IPS DF 6.9 (cell line): ENCODE measurements around the gene PBX1.

Experiments
- DNase-seq: peaks from one replicate; pipeline ENCODE4 v3.0.0-alpha.2; 2013; ENCODE audit warnings: low read depth, low spot score
- H3K27ac ChIP-seq: one replicate; pipeline ENCODE4 v1.5.1; 2013; ENCODE audit warnings: low read length, control low read depth
- H3K27me3 ChIP-seq: 2 replicates; pipeline ENCODE4 v1.6.1; 2013; ENCODE audit warnings: mild to moderate bottlenecking, low read length; ENCODE audit not compliant: control insufficient read depth, insufficient read depth
- H3K36me3 ChIP-seq: 2 replicates; pipeline ENCODE4 v1.6.1; 2013; ENCODE audit warnings: low read length; ENCODE audit not compliant: control insufficient read depth, insufficient read depth
- H3K4me1 ChIP-seq: 2 replicates; pipeline ENCODE4 v1.6.1; 2013; ENCODE audit warnings: low read length; ENCODE audit not compliant: control insufficient read depth, insufficient read depth
- H3K4me3 ChIP-seq: 2 replicates; pipeline ENCODE4 v1.5.1; 2013; ENCODE audit warnings: mild to moderate bottlenecking, low read length
- H3K9me3 ChIP-seq: 2 replicates; pipeline ENCODE4 v1.6.1; 2013; ENCODE audit warnings: low read length, inconsistent platforms; ENCODE audit not compliant: control insufficient read depth, insufficient read depth
- WGBS: extraction: QIAGEN DNeasy Blood & Tissue Kit; methylation state at CpG from one replicate; pipeline ENCODE4 v1.1.7; 2013; ENCODE audit warnings: mixed read lengths, missing lambda C conversion rate; ENCODE audit not compliant: insufficient read length, insufficient coverage; 5-methylcytosine and 5-hydroxymethylcytosine counted together

The PBX1 gene

GRCh38 chr1:164589408-164589807, 30.4 kb downstream of the PBX1 start:
- Histone ChIP-seq H3K27ac (no peak overlapping the region), H3K9me3 (no peaks in the 10 kb centered on the region), H3K27me3 (no peaks in the 10 kb centered on the region), H3K4me1 (peaks cover 25% of the 10 kb centered on the region), H3K4me3 (no peak overlapping the region), H3K36me3 (peaks cover 3% of the 10 kb centered on the region; the same call in 1 of the 2 replicates)
- no CpG with 5 or more reads among the region's 3 CpGs for WGBS
- DNase-seq: no peak

GRCh38 chr1:164589961-164590507, 31.1 kb downstream of the PBX1 start:
- WGBS: no CpG with 5 or more reads among the region's 9 CpGs
- H3K27me3 ChIP-seq: no peaks in the 10 kb centered on the region
- H3K4me3 ChIP-seq: no peak overlapping the region
- H3K36me3 ChIP-seq: peaks cover 3% of the 10 kb centered on the region; the same call in 1 of the 2 replicates
- no peaks in the 10 kb centered on the region for H3K9me3 ChIP-seq
- H3K27ac ChIP-seq: no peak overlapping the region
- DNase-seq: no peak
- peaks cover 23% of the 10 kb centered on the region for H3K4me1 ChIP-seq

GRCh38 chr1:164590592-164590991, 31.6 kb downstream of the PBX1 start:
- WGBS: no CpG with 5 or more reads among the region's 5 CpGs

GRCh38 chr1:164591858-164592257, 32.9 kb downstream of the PBX1 start:
- H3K4me3 ChIP-seq: no peak overlapping the region

More at GRCh38 chr1:164590592-164590991, 31.6 kb downstream of the PBX1 start:
- no peaks in the 10 kb centered on the region for H3K9me3 ChIP-seq
- no peak overlapping the region for H3K4me3 ChIP-seq
- DNase-seq: no peak
- peaks cover 3% of the 10 kb centered on the region; the same call in 1 of the 2 replicates for H3K36me3 ChIP-seq
- peaks cover 22% of the 10 kb centered on the region for H3K4me1 ChIP-seq
- no peaks in the 10 kb centered on the region for H3K27me3 ChIP-seq
- no peak overlapping the region for H3K27ac ChIP-seq

GRCh38 chr1:164592634-164593033, 33.6 kb downstream of the PBX1 start:
- no peak for DNase-seq

More at GRCh38 chr1:164591858-164592257, 32.9 kb downstream of the PBX1 start:
- Histone ChIP-seq H3K27ac (no peak overlapping the region), H3K27me3 (no peaks in the 10 kb centered on the region), H3K36me3 (peaks cover 1% of the 10 kb centered on the region; the same call in 1 of the 2 replicates), H3K9me3 (no peaks in the 10 kb centered on the region), H3K4me1 (peaks cover 19% of the 10 kb centered on the region)
- no CpG with 5 or more reads among the region's 1 CpG for WGBS
- no peak for DNase-seq

GRCh38 chr1:164595212-164595611, 36.2 kb downstream of the PBX1 start:
- Histone ChIP-seq H3K4me3 (no peak overlapping the region), H3K36me3 (no peaks in the 10 kb centered on the region; the same call in 1 of the 2 replicates), H3K9me3 (no peaks in the 10 kb centered on the region), H3K27ac (no peak overlapping the region), H3K27me3 (no peaks in the 10 kb centered on the region), H3K4me1 (peaks cover 13% of the 10 kb centered on the region)
- WGBS: no CpG with 5 or more reads among the region's 4 CpGs
- DNase-seq: no peak

More at GRCh38 chr1:164592634-164593033, 33.6 kb downstream of the PBX1 start:
- no peaks in the 10 kb centered on the region for H3K27me3 ChIP-seq
- H3K4me1 ChIP-seq: peaks cover 16% of the 10 kb centered on the region
- no peaks in the 10 kb centered on the region; the same call in 1 of the 2 replicates for H3K36me3 ChIP-seq
- H3K27ac ChIP-seq: no peak overlapping the region
- no CpG with 5 or more reads among the region's 5 CpGs for WGBS
- no peak overlapping the region for H3K4me3 ChIP-seq
- H3K9me3 ChIP-seq: no peaks in the 10 kb centered on the region

- H3K27ac ChIP-seq: no peak overlapping the region
- no CpG with 5 or more reads among the region's 1 CpG for WGBS
- H3K4me1 ChIP-seq: peaks cover 11% of the 10 kb centered on the region
- no peaks in the 10 kb centered on the region for H3K9me3 ChIP-seq
- no peak overlapping the region for H3K4me3 ChIP-seq
- DNase-seq: no peak
- H3K27me3 ChIP-seq: no peaks in the 10 kb centered on the region
- H3K36me3 ChIP-seq: no peaks in the 10 kb centered on the region; the same call in 1 of the 2 replicates
Observed at GRCh38 chr1:164596172-164596571, 37.2 kb downstream of the PBX1 start.

GRCh38 chr1:164598719-164599118, 39.7 kb downstream of the PBX1 start:
- Histone ChIP-seq H3K9me3 (no peaks in the 10 kb centered on the region), H3K4me1 (peaks cover 3% of the 10 kb centered on the region), H3K36me3 (no peaks in the 10 kb centered on the region), H3K4me3 (no peak overlapping the region), H3K27ac (no peak overlapping the region), H3K27me3 (no peaks in the 10 kb centered on the region)
- no CpG with 5 or more reads among the region's 6 CpGs for WGBS
- DNase-seq: no peak

GRCh38 chr1:164599272-164599671, 40.3 kb downstream of the PBX1 start:
- Histone ChIP-seq H3K36me3 (no peaks in the 10 kb centered on the region), H3K9me3 (no peaks in the 10 kb centered on the region), H3K4me1 (peaks cover 3% of the 10 kb centered on the region), H3K4me3 (no peak overlapping the region), H3K27me3 (no peaks in the 10 kb centered on the region), H3K27ac (no peak overlapping the region)
- no peak for DNase-seq
- no CpG with 5 or more reads among the region's 5 CpGs for WGBS

- Histone ChIP-seq H3K9me3 (no peaks in the 10 kb centered on the region), H3K27ac (no peak overlapping the region), H3K27me3 (no peaks in the 10 kb centered on the region), H3K4me1 (peaks cover 3% of the 10 kb centered on the region; the same call in 1 of the 2 replicates), H3K36me3 (no peaks in the 10 kb centered on the region), H3K4me3 (no peak overlapping the region)
- DNase-seq: no peak
- WGBS: no CpG with 5 or more reads among the region's 5 CpGs
Observed at GRCh38 chr1:164601399-164602100, 42.6 kb downstream of the PBX1 start.
